Caco-2 (cell line): Measurements from ENCODE around the gene ANK3. TPM values are rescaled to one million over a fixed set of nuclear protein-coding genes. Genes with fewer than 3 reads are reported as not detected.

ENCODE experiments used
- BruUV-seq: library from RNA; stranded (reverse); fragments of 400-500 nt; replicated peaks from 2 replicates; lab custom pipeline; 2021; lab: Mats Ljungman, UMichigan
- CTCF ChIA-PET: fragments of 300-600 bp; sonication (Branson Sonifier 250); formaldehyde crosslinking; loops from one replicate; lab custom pipeline; 2022; ENCODE audit warnings: antibody characterized with exemption; lab: Charles Lee
- POLR2A ChIA-PET: fragments of 300-600 bp; sonication (Branson Sonifier 250); formaldehyde crosslinking; loops from one replicate; lab custom pipeline; 2022; ENCODE audit warnings: antibody characterized with exemption; lab: Charles Lee
- DNase-seq, 2 experiments: peaks; one replicate each; pipeline versions ENCODE4 v3.0.0 to v3.0.0-alpha.2; 2020 to 2022
- H3K27me3 ChIP-seq: replicated peaks from 2 replicates; pipeline ENCODE4 v1.6.0; 2011; ENCODE audit warnings: low read length; ENCODE audit not compliant: control insufficient read depth, insufficient read depth
- H3K36me3 ChIP-seq: 2 replicates; pipeline ENCODE4 v1.5.1; 2011; ENCODE audit warnings: low read length; ENCODE audit not compliant: control insufficient read depth, insufficient read depth
- H3K4me1 ChIP-seq: fragments of 250-450 bp; sonication (Bioruptor Pico); 2 replicates; pipeline ENCODE4 v1.5.1; 2020; ENCODE audit warnings: mild to moderate bottlenecking
- H3K4me3 ChIP-seq: 2 replicates; pipeline ENCODE4 v1.5.1; 2011; ENCODE audit warnings: low read depth, mild to moderate bottlenecking, control low read depth, low read length
- H3K9me3 ChIP-seq: fragments of 250-450 bp; sonication (Bioruptor Pico); 2 replicates; pipeline ENCODE4 v1.5.1; 2020; ENCODE audit warnings: mild to moderate bottlenecking, moderate library complexity
- H3K27ac Mint-ChIP-seq: one replicate; pipeline ENCODE4 v1.8.0; 2022; ENCODE audit warnings: mixed read lengths; ENCODE audit not compliant: unreplicated experiment
- H3K27me3 Mint-ChIP-seq: one replicate; pipeline ENCODE4 v1.8.0; 2022; ENCODE audit warnings: mixed read lengths; ENCODE audit not compliant: insufficient read depth, unreplicated experiment
- H3K36me3 Mint-ChIP-seq: one replicate; pipeline ENCODE4 v1.8.0; 2022; ENCODE audit warnings: mild to moderate bottlenecking, mixed read lengths; ENCODE audit not compliant: insufficient read depth, unreplicated experiment
- H3K4me1 Mint-ChIP-seq: one replicate; pipeline ENCODE4 v1.8.0; 2022; ENCODE audit warnings: low read depth, mixed read lengths; ENCODE audit not compliant: unreplicated experiment
- H3K4me3 Mint-ChIP-seq: one replicate; pipeline ENCODE4 v1.8.0; 2022; ENCODE audit warnings: mild to moderate bottlenecking, moderate library complexity, mixed read lengths; ENCODE audit not compliant: unreplicated experiment
- H3K9me3 Mint-ChIP-seq: one replicate; pipeline ENCODE4 v1.8.0; 2022; ENCODE audit warnings: mixed read lengths; ENCODE audit not compliant: unreplicated experiment
- intact Hi-C: fragments of 100-400 bp; cut with micrococcal nuclease; formaldehyde crosslinking; loops from one replicate; pipeline ENCODE4 v1.10.0; 2022; ENCODE audit not compliant: unreplicated experiment
- total RNA-seq: library from RNA; stranded (reverse); gene quantifications from 2 replicates; pipeline ENCODE4 v1.2.3, GENCODE V29; 2022
- TF ChIP-seq, protein P1 (sequence below), 2 experiments: fragments of 200-600 bp in 1 of 2; IDR thresholded peaks; 1 replicate in 1 of 2; 2 replicates in 1 of 2; pipeline versions ENCODE4 v1.5.1 to v1.8.0; 2011 to 2022; ENCODE audit warnings: antibody characterized with exemption in 1 of 2, control low read depth in 1 of 2, inconsistent platforms in 1 of 2, low read depth in 1 of 2, low read length in 1 of 2, mild to moderate bottlenecking in 1 of 2, moderate library complexity in 1 of 2; ENCODE audit not compliant: insufficient read depth in 1 of 2, severe bottlenecking in 1 of 2, unreplicated experiment in 1 of 2

Gene ANK3
- total RNA-seq, 1 experiment from 2014 or later: 46.7 TPM

DNA sequence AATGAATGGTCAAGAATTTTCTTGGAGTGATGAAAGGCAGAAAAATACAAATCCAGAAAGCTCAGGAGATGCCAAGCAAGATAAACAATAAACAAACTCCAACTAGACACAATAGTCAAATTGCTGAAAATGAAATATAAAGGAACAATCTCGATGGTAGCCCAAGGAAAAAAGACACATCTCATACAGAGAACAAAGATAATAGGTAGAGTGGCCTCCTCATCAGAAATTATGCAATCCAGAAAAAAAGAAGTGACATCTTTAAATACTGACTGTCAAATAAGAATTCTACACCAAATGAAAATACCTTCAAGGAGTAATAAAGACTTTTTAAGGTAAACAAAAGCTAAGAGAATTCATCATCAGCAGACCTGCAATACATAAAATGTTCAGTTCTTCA is 150.4 kb downstream of the ANK3 start:
- no peak overlapping the region for H3K27ac Mint-ChIP-seq
- CTCF ChIA-PET: interaction anchor here (0.7 to 1.5 kb wide), 14 partner anchors 10 to 408 kb away, joined by 3 to 15 read pairs (median 4); no protein-coding TSS in a partner anchor
- POLR2A ChIA-PET: no interaction called here
- TF ChIP-seq, protein P1, sequence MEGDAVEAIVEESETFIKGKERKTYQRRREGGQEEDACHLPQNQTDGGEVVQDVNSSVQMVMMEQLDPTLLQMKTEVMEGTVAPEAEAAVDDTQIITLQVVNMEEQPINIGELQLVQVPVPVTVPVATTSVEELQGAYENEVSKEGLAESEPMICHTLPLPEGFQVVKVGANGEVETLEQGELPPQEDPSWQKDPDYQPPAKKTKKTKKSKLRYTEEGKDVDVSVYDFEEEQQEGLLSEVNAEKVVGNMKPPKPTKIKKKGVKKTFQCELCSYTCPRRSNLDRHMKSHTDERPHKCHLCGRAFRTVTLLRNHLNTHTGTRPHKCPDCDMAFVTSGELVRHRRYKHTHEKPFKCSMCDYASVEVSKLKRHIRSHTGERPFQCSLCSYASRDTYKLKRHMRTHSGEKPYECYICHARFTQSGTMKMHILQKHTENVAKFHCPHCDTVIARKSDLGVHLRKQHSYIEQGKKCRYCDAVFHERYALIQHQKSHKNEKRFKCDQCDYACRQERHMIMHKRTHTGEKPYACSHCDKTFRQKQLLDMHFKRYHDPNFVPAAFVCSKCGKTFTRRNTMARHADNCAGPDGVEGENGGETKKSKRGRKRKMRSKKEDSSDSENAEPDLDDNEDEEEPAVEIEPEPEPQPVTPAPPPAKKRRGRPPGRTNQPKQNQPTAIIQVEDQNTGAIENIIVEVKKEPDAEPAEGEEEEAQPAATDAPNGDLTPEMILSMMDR (IDR thresholded peaks at IDR 0.05; ENCODE audit: insufficient read depth in 1 of 2, low read depth in 1 of 2, low read length in 1 of 2, severe bottlenecking in 1 of 2, unreplicated experiment in 1 of 2): no peak
- H3K9me3 ChIP-seq: no peaks in the 10 kb centered on the region
- no peaks in the 10 kb centered on the region; the same call in 1 of the 2 replicates for H3K4me1 ChIP-seq
- no peaks in the 10 kb centered on the region for H3K27me3 ChIP-seq
- H3K4me1 Mint-ChIP-seq: peaks cover 16% of the 10 kb centered on the region
- no peaks in the 10 kb centered on the region for H3K36me3 ChIP-seq
- no peak overlapping the region for H3K4me3 Mint-ChIP-seq
- no peak overlapping the region for H3K4me3 ChIP-seq
- no peaks in the 10 kb centered on the region for H3K9me3 Mint-ChIP-seq
- no TSS peak for BruUV-seq
- intact Hi-C loops: loop anchor here (5.0 to 10.0 kb wide), 3 partner anchors 43 to 536 kb away; partner anchors contain the start of gene CDK1
- DNase-seq: no peak
- no peaks in the 10 kb centered on the region for H3K36me3 Mint-ChIP-seq
- H3K27me3 Mint-ChIP-seq: no peaks in the 10 kb centered on the region

GRCh38 chr10:60238759-60239100 is 150.9 kb downstream of the ANK3 start:
- no TSS peak for BruUV-seq
- no peaks in the 10 kb centered on the region; the same call in 1 of the 2 replicates for H3K4me1 ChIP-seq
- no peak for DNase-seq
- intact Hi-C loops: loop anchor here (1.0 to 10.0 kb wide), 5 partner anchors 44 to 536 kb away; partner anchors contain the start of gene CDK1
- Mint-ChIP-seq H3K27me3 (no peaks in the 10 kb centered on the region), H3K9me3 (no peaks in the 10 kb centered on the region), H3K4me3 (no peak overlapping the region), H3K4me1 (peaks cover 16% of the 10 kb centered on the region), H3K27ac (no peak overlapping the region), H3K36me3 (no peaks in the 10 kb centered on the region)
- H3K4me3 ChIP-seq: no peak overlapping the region
- no peaks in the 10 kb centered on the region for H3K27me3 ChIP-seq
- no peaks in the 10 kb centered on the region for H3K36me3 ChIP-seq
- POLR2A ChIA-PET: no interaction called here
- TF ChIP-seq, protein P1 (IDR thresholded peaks at IDR 0.05; ENCODE audit: insufficient read depth in 1 of 2, low read depth in 1 of 2, low read length in 1 of 2, severe bottlenecking in 1 of 2, unreplicated experiment in 1 of 2): no peak
- CTCF ChIA-PET: interaction anchor here (0.6 to 1.5 kb wide), 16 partner anchors 10 to 408 kb away, joined by 3 to 15 read pairs (median 4); no protein-coding TSS in a partner anchor
- no peaks in the 10 kb centered on the region for H3K9me3 ChIP-seq

DNA sequence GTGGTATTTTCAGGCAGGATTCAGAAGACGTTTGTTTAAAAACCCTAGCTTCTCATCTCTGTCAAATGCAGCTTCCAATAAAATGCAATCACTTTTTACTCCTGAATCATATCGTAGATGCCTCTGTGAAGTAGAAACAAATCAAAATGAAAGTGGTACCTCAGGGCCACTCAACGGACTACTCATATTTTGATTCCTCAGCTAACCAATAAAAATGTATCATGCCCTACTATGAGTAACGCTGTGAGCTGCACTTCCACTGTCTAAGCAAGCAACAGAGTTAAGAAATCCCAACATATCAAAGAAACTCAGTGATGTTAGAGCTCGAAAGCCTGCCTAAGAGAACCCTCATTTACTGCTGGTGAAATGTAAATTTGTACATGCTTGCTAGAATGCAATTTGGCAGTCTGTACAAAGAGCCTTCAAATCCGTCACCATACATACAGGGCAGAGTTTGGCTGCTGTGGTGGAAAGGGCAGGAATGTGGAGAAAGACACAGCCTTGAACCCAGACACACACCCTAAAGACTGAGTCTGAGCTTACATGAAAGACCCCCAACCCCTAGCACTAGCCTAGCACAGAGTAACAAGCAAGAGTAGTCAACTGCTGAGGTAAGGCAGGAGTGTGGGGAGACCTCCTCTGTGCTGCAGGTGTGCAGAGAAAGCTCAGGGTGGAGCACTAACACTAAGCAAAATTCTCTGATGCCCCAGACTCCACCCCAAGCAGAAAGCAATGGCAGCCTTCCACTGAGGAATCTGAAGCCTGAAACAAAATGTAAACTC is 151.5 kb downstream of the ANK3 start:
- no peaks in the 10 kb centered on the region for H3K27me3 Mint-ChIP-seq
- Histone ChIP-seq H3K4me1 (no peaks in the 10 kb centered on the region; the same call in 1 of the 2 replicates), H3K4me3 (no peak overlapping the region), H3K27me3 (no peaks in the 10 kb centered on the region), H3K36me3 (no peaks in the 10 kb centered on the region), H3K9me3 (no peaks in the 10 kb centered on the region)
- DNase-seq: peak; percentile 68 to 78
- no peaks in the 10 kb centered on the region for H3K9me3 Mint-ChIP-seq
- H3K27ac Mint-ChIP-seq: no peak overlapping the region
- CTCF ChIA-PET: interaction anchor here (0.6 to 1.5 kb wide), 16 partner anchors 11 to 409 kb away, joined by 3 to 15 read pairs (median 4); no protein-coding TSS in a partner anchor
- no TSS peak for BruUV-seq
- no peak overlapping the region for H3K4me3 Mint-ChIP-seq
- TF ChIP-seq, protein P1 (IDR thresholded peaks at IDR 0.05; ENCODE audit: insufficient read depth in 1 of 2, low read depth in 1 of 2, low read length in 1 of 2, severe bottlenecking in 1 of 2, unreplicated experiment in 1 of 2): peak; percentile 63 to 91
- peaks cover 16% of the 10 kb centered on the region for H3K4me1 Mint-ChIP-seq
- intact Hi-C loops: loop anchor here (1.0 to 10.0 kb wide), 5 partner anchors 44 to 537 kb away; partner anchors contain the start of gene CDK1
- POLR2A ChIA-PET: no interaction called here
- no peaks in the 10 kb centered on the region for H3K36me3 Mint-ChIP-seq
